Keratinocyte (primary cell): Measurements from ENCODE around the gene SQSTM1. TPM values are rescaled to one million over a fixed set of nuclear protein-coding genes. Genes with fewer than 3 reads are reported as not detected.

Source experiments
- DNase-seq: peaks from one replicate; pipeline ENCODE4 v3.0.0-alpha.2; 2011; ENCODE audit warnings: low read depth, missing footprints, low spot score
- FAIRE-seq: peaks from 2 replicates; lab custom pipeline; 2011; peaks lifted over from hg19 to GRCh38; lab: Jason Lieb, UNC
- H2AFZ ChIP-seq: 2 replicates; pipeline ENCODE4 v1.6.0; 2012; ENCODE audit warnings: low read length, control low read depth, inconsistent platforms; ENCODE audit not compliant: control insufficient read depth
- H3K27ac ChIP-seq: 2 replicates; pipeline ENCODE4 v1.5.1; 2011; ENCODE audit warnings: low read length; ENCODE audit not compliant: control insufficient read depth, insufficient read depth
- H3K27me3 ChIP-seq: 3 replicates; pipeline ENCODE4 v1.6.0; 2011; ENCODE audit warnings: low read length; ENCODE audit not compliant: control insufficient read depth, insufficient read depth; ENCODE audit errors: extremely low read depth
- H3K36me3 ChIP-seq, 2 experiments: 2 replicates in 1 of 2; 3 replicates in 1 of 2; pipeline ENCODE4 v1.5.1; 2011; ENCODE audit warnings: low read length in 2 of 2, mild to moderate bottlenecking in 1 of 2; ENCODE audit not compliant: control insufficient read depth in 2 of 2, insufficient read depth in 2 of 2; ENCODE audit errors: extremely low read depth in 1 of 2
- H3K4me1 ChIP-seq: 3 replicates; pipeline ENCODE4 v1.5.1; 2011; ENCODE audit warnings: low read length; ENCODE audit not compliant: control insufficient read depth, insufficient read depth; ENCODE audit errors: extremely low read depth
- H3K4me2 ChIP-seq: 3 replicates; pipeline ENCODE4 v1.6.0; 2011; ENCODE audit warnings: low read depth, low read length; ENCODE audit not compliant: control insufficient read depth, insufficient read depth; ENCODE audit errors: extremely low read depth
- H3K4me3 ChIP-seq, 3 experiments: fragments of 200-600 bp in 1 of 3; sonication (generic) in 1 of 3; 2 replicates in 2 of 3; 3 replicates in 1 of 3; pipeline ENCODE4 v1.5.1; 2011 to 2016; ENCODE audit warnings: low read length in 3 of 3, mild to moderate bottlenecking in 3 of 3, control low read depth in 2 of 3, inconsistent platforms in 1 of 3, low read depth in 1 of 3, mixed read lengths in 1 of 3, mixed run types in 1 of 3, moderate library complexity in 1 of 3; ENCODE audit not compliant: control insufficient read depth in 2 of 3, insufficient read depth in 2 of 3; ENCODE audit errors: extremely low read depth in 1 of 3
- H3K79me2 ChIP-seq: 2 replicates; pipeline ENCODE4 v1.6.0; 2012; ENCODE audit warnings: low read length; ENCODE audit not compliant: control insufficient read depth, insufficient read depth
- H3K9ac ChIP-seq: 3 replicates; pipeline ENCODE4 v1.6.0; 2011; ENCODE audit warnings: low read length; ENCODE audit not compliant: control insufficient read depth, insufficient read depth; ENCODE audit errors: extremely low read depth
- H3K9me1 ChIP-seq: 3 replicates; pipeline ENCODE4 v1.6.0; 2011; ENCODE audit warnings: low read length; ENCODE audit not compliant: control insufficient read depth, insufficient read depth; ENCODE audit errors: extremely low read depth
- H3K9me3 ChIP-seq: 2 replicates; pipeline ENCODE4 v1.5.1; 2012; ENCODE audit warnings: low read depth, low read length; ENCODE audit not compliant: control insufficient read depth
- H4K20me1 ChIP-seq: 3 replicates; pipeline ENCODE4 v1.6.0; 2011; ENCODE audit warnings: low read length; ENCODE audit not compliant: control insufficient read depth, insufficient read depth; ENCODE audit errors: extremely low read depth
- CTCF ChIP-seq, 3 experiments: IDR thresholded peaks in 1 of 3; conservative IDR thresholded peaks in 1 of 3; optimal IDR thresholded peaks in 1 of 3; 2 replicates in 2 of 3; 3 replicates in 1 of 3; pipeline versions ENCODE3 to v1.5.1; 2011; ENCODE audit warnings: low read length in 3 of 3, mild to moderate bottlenecking in 3 of 3, moderate library complexity in 2 of 3, control low read depth in 1 of 3, inconsistent platforms in 1 of 3; ENCODE audit not compliant: insufficient read depth in 2 of 3; ENCODE audit errors: extremely low read depth in 1 of 3
- EZH2 ChIP-seq: IDR thresholded peaks from one replicate; pipeline ENCODE4 v1.6.1; 2012; ENCODE audit warnings: inconsistent platforms, mild to moderate bottlenecking, low read length, moderate library complexity
- dilution Hi-C: fragments of 300-500 bp; cut with MboI; formaldehyde crosslinking; loops from one replicate; pipeline ENCODE4 v1.7.0; 2020; ENCODE audit warnings: low sequenced_read_pairs; ENCODE audit not compliant: extremely low pct_ligation_motif_present
- polyA plus RNA-seq, 5 experiments: library from polyadenylated mRNA; depleted of rRNA in 3 of 5; stranded (reverse) in 3 of 5; stranded (forward) in 1 of 5; unstranded in 1 of 5; fragments of >200 nt; gene quantifications; 1 replicate in 1 of 5; 2 replicates in 3 of 5; 3 replicates in 1 of 5; pipeline versions ENCODE4 v1.2.1 to v1.2.3, GENCODE V29; 2011 to 2012; ENCODE audit warnings: missing spikeins in 2 of 5, low read depth in 1 of 5, low replicate concordance in 1 of 5

SQSTM1 gene
- polyA plus RNA-seq, 1 donor (not counting 4 experiments of a cell fraction or from before 2014, with no cell fraction given): 75.7 TPM

- no peak overlapping the region for H2AFZ ChIP-seq
- H3K27me3 ChIP-seq: no peaks in the 10 kb centered on the region
- no peak overlapping the region for H3K4me2 ChIP-seq
- no peaks in the 10 kb centered on the region for H3K79me2 ChIP-seq
- H3K9me3 ChIP-seq: peaks cover 10% of the 10 kb centered on the region
- H3K9ac ChIP-seq: no peak overlapping the region
- no peak overlapping the region for H3K27ac ChIP-seq
- TF ChIP-seq CTCF (optimal IDR thresholded peaks at IDR 0.05 in 1 of 3, IDR thresholded peaks at IDR 0.05 in 1 of 3, conservative IDR thresholded peaks at IDR 0.05 in 1 of 3; ENCODE audit: extremely low read depth in 1 of 3, insufficient read depth in 2 of 3, low read length in 3 of 3) (no peak), EZH2 (no peak)
- DNase-seq (no peak), FAIRE-seq (no peak)
- H4K20me1 ChIP-seq: no peaks in the 10 kb centered on the region
- H3K4me3 ChIP-seq: no peak overlapping the region
- no peaks in the 10 kb centered on the region for H3K4me1 ChIP-seq
- H3K36me3 ChIP-seq: peaks cover 44 to 46% of the 10 kb centered on the region in 2 experiments
- dilution Hi-C loops: no loop called here
- no peaks in the 10 kb centered on the region for H3K9me1 ChIP-seq
Measured at GRCh38 chr5:179885491-179886090, 64.9 kb downstream of the SQSTM1 start.

GRCh38 chr5:179886190-179886911 lies 65.6 kb downstream of the SQSTM1 start:
- TF ChIP-seq CTCF (optimal IDR thresholded peaks at IDR 0.05 in 1 of 3, IDR thresholded peaks at IDR 0.05 in 1 of 3, conservative IDR thresholded peaks at IDR 0.05 in 1 of 3; ENCODE audit: extremely low read depth in 1 of 3, insufficient read depth in 2 of 3, low read length in 3 of 3) (no peak), EZH2 (no peak)
- H3K9me3 ChIP-seq: peaks cover 10% of the 10 kb centered on the region
- no peaks in the 10 kb centered on the region for H3K79me2 ChIP-seq
- H3K9ac ChIP-seq: no peak overlapping the region
- no peak overlapping the region for H2AFZ ChIP-seq
- no peak overlapping the region for H3K27ac ChIP-seq
- H3K4me3 ChIP-seq: no peak overlapping the region
- peaks cover 51 to 52% of the 10 kb centered on the region in 2 experiments for H3K36me3 ChIP-seq
- no peaks in the 10 kb centered on the region for H3K27me3 ChIP-seq
- DNase-seq (no peak), FAIRE-seq (no peak)
- dilution Hi-C loops: no loop called here
- no peak overlapping the region for H3K4me2 ChIP-seq
- H3K4me1 ChIP-seq: no peaks in the 10 kb centered on the region
- H4K20me1 ChIP-seq: no peaks in the 10 kb centered on the region
- no peaks in the 10 kb centered on the region for H3K9me1 ChIP-seq
